ENCODE data around the gene ZNF343. TPM values are rescaled to one million over a fixed set of nuclear protein-coding genes. Genes with fewer than 3 reads are reported as not detected.

Gene ZNF343
- 5.7 and 6.1 TPM in 2 replicates for total RNA-seq

DNA sequence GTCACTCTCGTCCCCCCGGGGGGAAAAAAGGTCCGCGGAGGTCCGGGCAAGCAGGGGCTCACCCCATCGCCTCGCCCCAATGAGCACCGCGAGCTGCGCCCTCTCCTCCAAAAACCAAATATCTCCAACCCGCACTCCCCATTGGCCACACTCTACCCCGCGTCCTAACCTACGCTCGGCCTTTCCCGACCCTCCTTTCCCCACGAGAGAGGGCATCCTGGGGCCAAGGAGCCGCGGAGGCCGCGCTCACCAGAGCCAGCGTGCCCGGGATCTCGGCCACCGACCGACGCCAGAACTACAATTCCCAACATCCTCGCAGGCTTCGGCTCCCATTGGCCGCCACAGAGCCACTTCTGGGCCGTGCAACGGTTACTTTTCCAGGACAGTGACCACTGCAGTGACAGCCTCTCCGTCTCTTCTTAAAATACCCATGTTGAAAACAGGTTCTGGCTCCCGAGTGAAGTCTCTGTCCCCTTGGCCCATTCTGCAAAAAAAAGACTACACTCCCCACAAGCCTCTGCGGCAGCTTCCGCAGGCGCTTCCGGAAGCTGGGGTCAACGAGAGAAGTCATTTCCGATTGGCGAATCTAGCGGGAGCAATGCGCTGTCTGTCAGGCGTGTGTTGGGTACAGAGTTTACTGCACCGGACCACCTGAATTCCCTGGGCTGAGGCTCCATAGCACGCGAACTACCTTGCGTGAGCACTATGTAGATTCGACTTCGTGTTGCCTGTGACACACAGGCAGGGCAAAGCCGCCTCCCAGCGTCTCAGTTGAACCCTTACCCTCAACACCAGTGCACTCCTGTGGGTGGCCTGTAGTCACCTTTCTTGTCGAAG is at the start of gene ZNF343:
Gene ZNF343 (minus strand): TSS at position 285 of the 837 bp plus-strand sequence. CDS start 15,020 bp downstream, outside the sequence.

DNA sequence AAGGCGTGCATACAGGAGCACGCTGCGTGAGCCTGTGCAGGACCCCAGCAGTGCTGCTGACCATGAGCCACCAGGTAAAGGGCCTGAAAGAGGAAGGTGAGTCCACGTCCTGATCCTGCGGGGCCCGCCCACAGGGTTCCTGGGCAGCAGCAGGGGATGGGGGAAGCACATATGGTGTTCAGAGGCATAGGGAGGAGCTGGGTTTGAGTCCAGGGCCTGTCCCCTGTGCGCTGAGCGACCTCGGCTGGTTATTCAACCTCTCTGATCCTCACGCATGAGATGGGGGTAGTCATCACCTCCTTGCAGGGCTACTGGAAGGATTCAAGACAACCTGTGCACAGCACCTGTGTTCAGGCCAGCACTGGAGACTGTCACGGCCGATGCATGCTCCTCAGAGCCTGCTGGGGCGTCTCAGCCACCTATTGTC is 27.9 kb upstream of the ZNF343 start, which contains the start of gene TMC2:
Gene TMC2 (plus strand): TSS at position 14 of the 427 bp plus-strand sequence. CDS start 49 bp downstream, at position 63.

GRCh38 chr20:2470423-2471193 is 38.1 kb downstream of the ZNF343 start, which contains the start of gene SNRPB:
Gene SNRPB, minus strand, starts transcription at chr20:2470789. Its CDS starts 99 bp downstream, at chr20:2470690.

Other genes with a start within 250 kb of the ZNF343 start
- gene TGM3, start 212.9 kb downstream of the ZNF343 start, total RNA-seq, result not detected in 2 replicates
- gene TGM6, start 128.0 kb downstream of the ZNF343 start, total RNA-seq, result not detected in 2 replicates
- 745 and 757 TPM in 2 replicates for gene SNRPB, start 38.1 kb downstream of the ZNF343 start, total RNA-seq
- not detected in 2 replicates for gene TMC2, start 27.7 kb upstream of the ZNF343 start, total RNA-seq
- gene NOP56, start 143.7 kb upstream of the ZNF343 start, total RNA-seq, result 125 and 140 TPM in 2 replicates
- gene IDH3B, start 155.3 kb upstream of the ZNF343 start, total RNA-seq, result 109 and 114 TPM in 2 replicates
- 0.20 TPM in 1 of 2 replicates, not detected in the other for gene EBF4, start 183.9 kb upstream of the ZNF343 start, total RNA-seq

All from mammary microvascular endothelial cell (primary cell).